Activated gamma-delta T cell treated with Interleukin-2 at 50 U/mL for 16 hours (primary cell): ENCODE measurements around the gene SCN1A.
"Not testable (repeated sequence)": the region's sequence is repeated elsewhere in the genome, so short reads cannot be mapped to it uniquely, and the experiment has no call there.

Experiments used
- DNase-seq: peaks from one replicate; pipeline ENCODE4 v3.0.0-alpha.2; 2020

SCN1A gene

DNA sequence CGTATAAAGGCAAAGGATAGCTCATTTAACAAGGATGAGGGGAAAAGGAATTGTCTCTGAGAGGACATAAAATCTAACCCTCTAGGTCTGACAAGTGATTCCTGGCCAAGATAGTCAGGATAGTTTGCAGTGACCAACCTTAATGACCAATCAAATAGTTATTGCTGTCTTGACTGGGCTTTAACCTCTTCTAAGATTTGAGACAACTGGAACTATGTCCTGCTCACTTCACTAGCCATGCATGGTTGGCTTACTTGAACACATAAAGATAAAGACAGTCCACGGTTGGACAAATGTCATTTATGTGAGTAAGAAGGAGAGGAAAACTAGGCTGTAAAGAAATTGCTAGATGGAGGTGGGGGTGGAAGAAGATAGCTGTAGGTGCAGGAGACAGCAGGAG, 53.8 kb downstream of the SCN1A start:
- no peak for DNase-seq

DNA sequence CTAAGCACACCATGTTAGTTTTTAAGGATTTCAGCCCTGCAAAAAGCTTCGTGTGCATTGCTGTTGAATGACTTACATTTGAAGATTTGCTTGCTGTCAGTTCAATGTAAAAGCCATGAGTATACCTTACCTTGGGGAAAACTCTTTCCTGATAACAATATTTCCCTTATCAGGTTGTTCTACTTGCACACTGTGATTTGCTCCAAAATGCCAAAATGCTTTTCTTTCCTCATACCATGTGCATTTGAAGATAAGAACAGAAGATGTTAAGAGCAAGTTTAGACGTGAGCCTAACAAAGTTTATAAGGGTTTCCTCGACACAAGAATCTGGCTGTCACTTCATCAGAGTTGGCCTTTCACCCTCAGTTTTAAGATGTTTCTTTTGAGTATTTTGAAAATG, 57.6 kb downstream of the SCN1A start:
- DNase-seq: no peak

DNA sequence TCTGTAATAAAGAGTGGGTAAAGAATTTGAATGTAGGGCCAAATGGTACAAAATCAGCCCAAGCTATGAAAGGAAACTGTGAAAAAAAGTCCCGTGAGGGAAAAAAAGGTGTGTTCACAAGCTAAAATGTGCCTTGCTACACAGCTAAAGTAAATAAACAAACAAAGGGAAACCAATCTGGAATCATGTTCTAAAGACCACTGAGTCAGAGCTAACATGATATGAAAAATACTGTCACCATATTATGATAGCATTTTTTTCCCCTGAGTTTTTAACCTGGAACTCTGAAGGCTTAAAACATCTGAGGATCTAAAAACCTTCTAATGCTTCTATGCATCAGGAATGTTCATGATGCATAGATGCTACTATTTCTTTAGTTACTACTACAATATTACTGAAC, 58.8 kb downstream of the SCN1A start:
- no peak for DNase-seq

DNA sequence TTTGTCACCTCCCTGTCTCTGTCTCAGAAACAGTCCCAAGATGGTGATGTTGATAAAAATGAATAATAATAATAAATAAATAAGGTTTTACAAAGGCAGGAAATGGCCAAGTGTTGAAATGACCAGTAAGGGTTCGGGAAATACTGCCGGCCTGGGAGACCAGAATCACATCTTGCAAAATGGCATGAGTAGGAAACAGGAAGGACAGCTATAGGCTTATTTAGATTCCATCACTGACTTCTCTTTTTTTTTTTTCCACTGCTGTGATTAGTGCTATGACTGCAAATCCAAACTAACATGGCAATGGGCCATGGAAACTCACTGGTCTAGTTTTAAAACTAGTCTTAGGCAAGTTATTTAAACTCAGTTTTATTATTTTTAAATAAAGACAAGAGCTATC, 60.6 kb downstream of the SCN1A start:
- no peak for DNase-seq

DNA sequence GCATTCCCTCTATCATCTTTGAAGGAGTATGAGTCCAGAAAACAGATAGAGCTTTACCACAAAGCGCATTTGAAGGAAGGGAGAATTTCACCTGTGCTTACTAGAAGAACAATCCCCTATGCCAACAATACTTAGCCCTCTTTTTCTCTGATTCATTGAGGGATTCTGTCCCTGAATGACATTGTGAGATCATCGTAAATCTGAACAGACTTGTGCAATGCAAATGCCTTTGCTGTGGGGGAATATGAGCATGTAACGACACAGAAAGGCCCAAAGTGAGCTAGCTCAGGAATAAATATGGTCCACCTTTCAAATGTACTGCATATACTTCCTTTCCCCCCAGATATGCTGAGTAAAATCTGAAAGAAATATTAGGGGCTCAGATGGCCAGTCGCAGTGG, 67.6 kb downstream of the SCN1A start:
- no peak for DNase-seq

DNA sequence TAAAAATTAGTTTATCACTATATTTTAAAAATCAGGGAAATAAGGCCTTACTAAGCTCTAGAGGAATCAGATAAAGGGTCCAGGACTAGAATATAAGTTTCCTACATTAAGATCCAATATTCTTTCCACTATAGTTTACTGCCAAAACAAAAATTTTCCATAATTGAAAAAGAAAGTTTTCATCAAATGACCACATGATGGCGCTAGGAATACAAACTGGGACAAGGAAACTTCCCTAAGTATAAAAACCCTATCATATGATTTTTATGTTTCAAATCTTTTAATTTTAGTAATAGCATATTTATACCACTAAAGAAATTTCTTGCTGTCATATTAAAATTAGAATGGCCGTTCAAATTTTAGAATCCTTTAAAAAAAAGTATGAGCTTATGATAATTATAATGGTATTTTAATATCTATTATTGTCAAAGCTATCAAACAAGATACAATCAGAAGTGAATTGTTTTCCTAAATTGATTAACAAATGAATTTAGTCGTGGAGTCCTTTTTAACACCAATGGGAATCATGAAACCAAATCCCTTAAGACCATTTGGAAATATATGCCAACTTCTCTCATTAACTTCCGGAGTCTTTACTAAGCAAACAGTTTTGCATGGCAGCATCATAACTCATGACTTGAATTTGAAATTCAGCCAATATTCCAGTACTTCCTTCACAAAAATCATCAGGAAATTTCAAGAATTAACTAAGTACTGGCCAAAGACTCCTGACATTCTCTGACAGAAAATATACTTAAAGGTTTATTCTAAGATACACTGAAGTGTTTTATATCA, 70.3 kb downstream of the SCN1A start:
- DNase-seq: no peak

DNA sequence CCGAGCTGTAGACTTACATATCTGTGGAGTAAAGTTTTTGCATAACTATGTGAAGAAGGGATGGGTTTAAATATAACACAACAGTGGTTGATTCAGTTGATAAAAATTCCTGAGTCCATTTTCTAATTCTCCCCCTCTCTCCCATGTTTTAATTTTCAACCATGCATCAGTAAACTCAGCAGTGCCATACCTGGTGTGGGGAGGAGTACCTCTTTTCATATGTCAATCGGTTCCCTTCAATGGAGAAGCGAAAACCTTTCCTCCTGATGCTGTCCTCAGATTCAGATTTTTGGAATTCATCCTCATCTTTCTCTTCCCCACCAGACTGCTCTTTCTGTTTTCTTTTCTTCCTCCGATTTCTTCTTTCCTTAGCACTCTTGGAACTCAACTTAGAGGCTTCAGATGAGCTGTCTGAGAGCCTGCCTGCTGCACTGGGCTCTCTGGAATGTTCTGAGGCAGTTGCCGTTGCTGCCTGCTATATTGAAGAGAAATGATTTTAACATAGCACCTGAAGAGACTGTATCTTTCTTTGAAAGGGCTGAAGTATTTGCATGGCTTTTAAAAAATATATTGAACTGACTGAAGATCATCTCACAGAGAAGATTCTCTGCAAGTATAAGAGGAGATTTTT, 82.9 kb downstream of the SCN1A start:
- DNase-seq: no peak

DNA sequence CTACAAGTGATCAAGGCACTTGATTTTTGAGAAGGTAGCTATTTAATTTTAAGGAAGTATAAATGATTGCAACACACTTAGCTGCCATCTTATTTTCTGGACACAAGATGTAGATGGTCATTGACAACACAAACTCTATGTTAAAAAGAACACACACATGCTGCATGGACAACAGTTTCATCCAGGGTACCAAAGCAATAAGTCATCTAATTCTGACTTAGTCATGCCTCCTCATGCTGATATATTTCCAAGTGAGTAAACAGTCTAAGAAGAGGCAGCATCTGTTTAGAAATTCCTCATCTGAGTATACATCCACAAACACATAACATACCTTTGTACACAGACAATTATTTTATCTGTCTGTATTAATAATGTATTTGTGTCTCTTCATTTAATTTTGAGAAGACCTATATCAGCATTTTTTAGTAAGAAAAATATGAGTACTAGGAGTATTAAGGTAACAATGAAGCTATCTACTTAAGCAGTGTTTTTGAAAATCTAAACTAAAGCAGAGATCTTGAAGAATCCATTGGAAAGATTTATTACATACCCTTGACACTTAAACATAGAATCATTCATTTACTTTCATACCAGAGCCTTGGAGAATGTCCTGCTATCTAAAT, 84.9 kb downstream of the SCN1A start:
- no peak for DNase-seq

DNA sequence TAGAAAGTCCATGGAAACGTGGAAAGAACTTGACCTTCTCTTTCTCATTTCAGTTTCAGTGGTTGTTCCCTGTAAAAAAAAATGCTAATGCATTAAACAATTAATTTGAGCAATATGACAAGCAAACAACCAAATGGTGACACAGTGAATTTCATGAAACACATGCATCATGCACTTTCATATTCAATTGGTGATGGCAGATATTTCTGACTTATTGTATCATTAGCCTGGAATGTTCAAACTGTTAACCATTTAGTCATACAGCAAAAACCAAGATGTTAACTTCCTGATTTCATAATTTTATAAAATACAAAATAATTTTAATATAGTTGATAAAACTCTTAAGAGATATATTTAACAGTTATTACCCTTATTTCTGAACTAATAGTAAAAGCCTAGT, 85.5 kb downstream of the SCN1A start:
- DNase-seq: no peak

DNA sequence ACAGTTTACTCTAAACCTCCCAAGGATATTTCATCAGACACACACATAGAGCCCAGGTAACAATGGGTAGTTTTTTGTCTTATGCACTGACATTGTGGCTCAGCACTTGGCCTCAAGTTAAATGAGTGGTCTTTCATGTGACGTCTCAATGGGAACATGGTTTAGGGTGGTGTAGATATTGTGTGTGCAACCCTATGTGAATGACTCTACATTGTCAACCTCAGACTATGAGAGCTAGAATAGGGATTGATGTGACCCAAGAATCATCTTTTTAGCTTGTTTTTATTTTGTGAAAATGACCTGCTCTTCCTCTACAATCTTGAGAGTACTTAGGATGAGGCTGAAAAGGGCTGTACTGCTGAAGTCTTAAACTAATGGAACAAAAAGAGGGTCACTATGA, 86.2 kb downstream of the SCN1A start:
- DNase-seq: no peak

DNA sequence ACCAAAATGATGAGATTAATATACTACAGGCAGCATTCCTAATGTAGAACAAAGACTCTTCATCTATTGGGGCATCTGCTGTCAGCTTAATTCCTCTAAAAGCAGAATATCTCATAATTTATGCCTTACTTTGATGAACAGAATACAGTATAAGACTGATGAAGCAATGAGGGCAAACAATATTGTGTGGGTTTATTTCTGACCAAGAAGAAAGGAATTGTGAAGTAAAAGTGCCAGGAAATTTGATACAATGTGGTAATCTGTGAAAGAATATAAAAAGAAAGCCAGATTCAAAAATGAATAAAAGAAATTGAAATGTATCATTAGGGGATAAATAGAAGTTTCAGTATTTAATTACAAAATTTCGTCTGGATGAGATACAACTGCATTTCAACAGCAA, 95.5 kb downstream of the SCN1A start:
- DNase-seq: no peak

DNA sequence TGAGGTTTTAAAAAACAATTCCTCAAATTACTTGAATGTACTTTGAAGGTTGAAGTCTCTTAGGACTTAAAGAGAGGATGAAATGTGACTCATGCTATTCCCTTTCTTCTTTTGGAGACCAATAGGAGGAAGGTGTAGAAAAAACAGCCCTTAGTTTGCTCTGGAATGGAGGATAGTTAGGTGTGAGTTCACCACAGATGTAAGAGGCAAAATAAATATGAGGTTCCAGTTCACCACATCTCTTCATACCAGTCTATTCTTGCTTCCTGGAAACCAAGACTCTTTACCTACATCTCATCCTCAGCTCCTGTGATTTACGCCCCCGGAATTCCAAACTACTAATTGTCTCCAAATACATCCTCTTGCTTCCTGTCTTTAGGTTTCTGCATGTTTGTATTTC, 96.8 kb downstream of the SCN1A start:
- no peak for DNase-seq

DNA sequence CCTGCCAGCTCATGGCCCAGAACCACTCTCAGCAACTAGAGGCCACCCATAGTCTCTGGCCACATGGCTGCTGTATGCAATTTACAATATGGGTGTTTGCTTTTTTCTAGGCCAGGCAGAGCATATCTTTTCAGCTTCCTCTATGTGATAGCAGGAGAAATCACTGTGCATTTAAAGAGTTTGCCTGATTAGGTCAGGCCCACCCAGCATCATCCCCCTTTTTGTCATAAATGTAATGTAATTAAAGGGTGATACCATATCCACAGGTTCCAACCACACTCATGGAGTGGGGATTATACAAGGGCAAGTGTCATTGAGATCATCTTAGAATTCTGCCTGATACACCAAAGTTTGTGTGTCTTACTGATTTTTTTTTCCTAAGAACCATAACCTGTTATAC, 102.5 kb downstream of the SCN1A start:
- no peak for DNase-seq

DNA sequence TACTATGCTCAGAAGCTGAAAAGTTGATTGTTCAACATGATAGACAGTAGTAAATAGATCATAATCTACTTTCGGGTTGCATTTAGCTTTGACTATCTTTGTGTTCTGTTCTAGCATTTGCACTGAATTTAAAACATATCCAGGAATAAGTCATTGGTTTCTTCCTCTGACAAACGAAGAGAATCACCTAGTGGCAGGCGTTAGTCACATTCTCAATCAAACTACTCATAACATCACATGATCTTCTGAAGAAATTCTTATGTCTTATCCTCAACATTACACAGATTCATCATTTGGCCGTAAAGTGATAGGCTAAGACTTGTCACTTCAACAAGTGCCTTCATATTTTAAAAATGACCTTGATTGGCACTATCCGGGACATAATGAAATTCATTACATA, 110.6 kb downstream of the SCN1A start:
- no peak for DNase-seq

DNA sequence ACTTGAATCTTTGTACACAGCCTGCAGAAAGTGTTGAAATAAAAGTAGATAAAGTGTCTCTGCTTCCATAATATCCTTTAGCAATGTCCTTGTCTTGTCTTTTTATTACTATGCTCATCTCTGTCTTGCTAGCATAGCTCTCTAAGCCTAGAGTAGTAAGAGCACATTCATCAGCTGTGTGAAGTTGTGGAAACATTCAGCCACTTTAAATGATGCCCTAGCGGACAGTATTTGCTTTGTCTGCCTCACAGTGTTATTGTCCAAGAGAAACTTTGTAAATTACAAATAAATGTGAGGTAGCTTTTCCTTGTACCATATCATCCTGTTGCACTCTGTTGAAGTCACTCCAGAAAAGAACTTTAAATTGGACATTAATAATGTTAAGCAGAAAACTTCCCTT, 113.9 kb downstream of the SCN1A start:
- DNase-seq: no peak

DNA sequence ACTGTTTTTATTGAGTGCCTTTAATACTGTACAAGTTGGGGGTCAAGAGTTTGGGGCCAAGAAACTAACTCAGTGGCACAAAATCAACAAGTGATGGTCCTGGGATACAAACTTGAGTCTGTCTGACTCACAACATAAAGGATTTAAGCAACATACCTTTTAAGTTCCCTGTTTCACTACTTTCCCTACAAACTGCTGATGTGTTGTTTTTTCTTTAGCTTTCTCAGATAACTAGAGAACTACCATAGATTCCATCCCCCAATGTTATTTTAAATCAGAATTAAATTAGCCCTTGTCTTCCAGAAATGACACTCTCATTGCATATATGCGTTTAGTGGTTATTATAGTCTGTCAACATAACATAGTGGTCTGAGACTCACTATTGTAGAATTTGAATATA, 116.2 kb downstream of the SCN1A start:
- no peak for DNase-seq

DNA sequence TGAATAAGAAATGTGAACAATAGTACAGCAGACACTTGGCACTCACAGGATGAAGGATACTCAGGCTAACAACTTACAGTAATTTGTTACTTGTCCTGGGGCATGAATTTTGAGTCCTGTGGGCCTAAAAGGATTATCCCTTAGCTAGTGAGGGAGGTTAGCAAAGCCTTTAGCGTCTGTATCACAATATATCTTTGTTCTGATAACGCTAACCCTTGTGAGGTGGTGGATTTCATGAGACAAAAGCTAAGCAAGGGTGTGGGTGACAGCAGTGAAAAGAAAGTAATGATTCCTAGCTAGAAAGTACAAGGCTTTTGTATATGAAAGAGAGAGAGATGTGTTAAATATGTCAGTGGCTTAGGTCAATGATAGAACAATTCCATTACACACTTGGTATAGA, 127.4 kb downstream of the SCN1A start:
- DNase-seq: no peak

DNA sequence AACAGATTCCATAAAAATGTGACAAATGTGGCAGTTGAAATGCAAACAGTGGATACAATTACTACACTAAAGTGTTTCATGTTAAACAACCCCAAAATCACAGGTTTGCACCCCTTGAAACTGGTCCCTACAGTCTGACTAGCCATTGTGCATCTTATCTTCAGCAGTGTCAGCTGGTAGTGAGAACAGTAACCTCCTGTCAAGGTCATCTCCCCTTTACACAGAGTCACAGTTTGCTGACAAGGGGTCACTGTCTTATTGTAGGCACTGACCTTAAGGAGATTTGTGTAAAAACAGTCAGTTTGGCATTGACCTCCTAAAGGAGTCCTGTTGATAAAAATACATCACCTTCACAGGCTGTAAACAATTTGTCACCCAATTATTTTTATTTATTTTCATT, 137.0 kb downstream of the SCN1A start:
- no peak for DNase-seq

DNA sequence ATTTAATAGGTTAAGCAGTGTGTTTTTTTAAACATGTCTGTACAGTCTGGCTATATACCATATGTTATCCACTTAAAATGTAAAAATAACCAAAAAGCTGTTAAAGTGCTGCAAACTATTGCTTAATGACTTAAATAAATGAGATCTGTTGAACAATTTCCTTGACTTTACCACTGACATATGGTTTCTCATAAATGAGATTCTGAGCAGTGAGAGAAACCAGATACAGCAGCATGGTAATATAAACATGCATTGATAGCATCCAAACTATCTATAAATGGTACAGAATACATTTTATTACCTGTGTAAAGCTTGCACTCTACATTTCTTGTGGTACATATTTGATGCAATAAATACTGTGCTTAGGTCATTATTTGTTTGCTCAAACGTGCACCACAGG, 138.0 kb downstream of the SCN1A start:
- no peak for DNase-seq

DNA sequence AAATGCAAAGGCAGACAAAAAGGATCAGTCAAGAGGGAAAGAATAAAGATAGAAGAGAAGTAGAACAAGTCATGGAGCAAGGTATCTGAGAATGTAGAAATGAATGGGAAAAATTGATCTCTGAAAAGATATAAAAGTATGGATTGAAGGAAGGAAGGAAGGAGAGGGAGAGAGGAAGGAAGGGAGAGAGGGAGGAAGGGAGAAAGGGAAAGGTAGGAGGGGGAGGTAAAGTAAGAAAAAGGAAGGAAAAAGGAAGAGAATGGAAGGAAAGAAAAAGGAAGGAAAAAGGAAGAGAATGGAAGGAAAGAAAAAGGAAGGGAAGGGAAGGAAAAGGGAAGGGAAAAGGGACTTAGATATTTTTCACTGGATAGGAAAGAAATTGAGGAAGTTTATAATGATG, 142.7 kb downstream of the SCN1A start:
- DNase-seq: no peak

DNA sequence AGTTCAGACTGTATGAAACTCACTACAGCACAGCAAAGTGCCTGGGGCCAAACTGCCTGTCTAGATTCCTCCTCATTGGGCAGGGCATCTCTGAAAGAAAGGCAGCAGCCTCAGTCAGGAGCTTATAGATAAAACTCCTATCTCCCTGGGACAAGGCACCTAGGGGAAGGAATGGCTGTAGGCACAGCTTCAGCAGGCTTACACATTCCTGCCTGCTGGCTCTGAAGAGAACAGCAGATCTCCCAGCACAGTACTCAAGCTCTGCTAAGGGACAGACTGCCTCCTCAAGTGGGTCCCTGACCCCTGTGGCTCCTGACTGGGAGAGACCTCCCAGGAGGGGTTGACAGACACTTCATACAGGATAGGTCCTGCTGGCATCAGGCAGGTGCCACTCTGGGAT, 155.7 kb downstream of the SCN1A start:
- not testable (repeated sequence) for DNase-seq

DNA sequence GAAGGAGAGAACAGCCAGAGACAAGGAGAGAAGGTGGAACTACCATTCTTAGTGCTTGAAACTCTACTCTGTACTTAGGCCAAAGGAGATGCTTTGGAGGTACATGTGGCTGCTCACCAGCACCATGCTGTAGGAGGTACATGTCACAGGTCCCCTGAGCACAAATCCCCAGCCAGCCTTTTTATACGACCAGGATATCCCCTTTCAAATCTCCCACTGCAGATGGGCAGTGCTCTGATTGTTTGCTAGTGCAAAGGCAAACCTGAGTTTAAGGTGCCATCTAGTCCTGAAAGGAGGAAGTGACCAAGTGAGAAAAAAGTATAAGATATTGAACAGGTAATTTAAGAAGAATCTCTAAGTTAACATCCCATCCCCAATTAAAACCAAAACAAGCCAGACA, 157.2 kb downstream of the SCN1A start:
- no peak for DNase-seq

DNA sequence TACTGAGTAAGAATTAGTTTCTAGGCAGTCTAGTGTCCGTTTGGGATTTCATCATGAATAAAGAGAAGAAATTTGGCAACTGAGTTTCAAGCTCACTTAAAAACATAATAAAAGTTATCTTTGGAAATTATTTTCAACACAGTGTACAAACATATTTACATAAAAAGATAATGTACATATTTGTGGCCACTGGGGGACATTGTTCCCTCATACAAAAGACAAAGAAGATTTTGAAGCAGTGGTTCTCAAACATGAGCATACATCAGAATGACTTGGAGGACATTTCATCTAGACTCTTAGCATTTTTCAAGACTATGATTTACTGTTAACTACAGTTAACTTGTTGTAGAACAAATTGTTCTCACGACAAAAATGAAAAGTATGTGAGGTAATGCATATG, 158.6 kb downstream of the SCN1A start:
- DNase-seq: no peak

DNA sequence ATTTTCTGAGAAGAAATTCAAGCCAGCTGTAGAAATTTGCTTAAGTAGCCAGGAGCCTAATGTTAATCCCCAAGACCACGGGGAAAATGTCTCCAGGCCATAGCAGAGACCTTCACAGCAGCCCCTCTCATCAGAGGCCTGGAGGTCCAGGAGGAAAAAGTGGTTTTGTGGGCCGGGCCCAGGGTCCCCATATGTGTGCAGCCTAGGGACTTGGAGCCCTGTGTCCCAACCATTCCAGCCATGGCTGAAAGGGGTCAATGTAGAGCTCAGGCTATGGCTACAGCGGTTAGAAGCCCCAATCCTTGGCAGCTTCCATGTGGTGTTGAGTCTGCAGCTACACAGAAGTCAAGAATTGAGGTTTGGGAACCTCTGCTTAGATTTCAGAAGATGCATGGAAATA, 160.1 kb downstream of the SCN1A start:
- no peak for DNase-seq

DNA sequence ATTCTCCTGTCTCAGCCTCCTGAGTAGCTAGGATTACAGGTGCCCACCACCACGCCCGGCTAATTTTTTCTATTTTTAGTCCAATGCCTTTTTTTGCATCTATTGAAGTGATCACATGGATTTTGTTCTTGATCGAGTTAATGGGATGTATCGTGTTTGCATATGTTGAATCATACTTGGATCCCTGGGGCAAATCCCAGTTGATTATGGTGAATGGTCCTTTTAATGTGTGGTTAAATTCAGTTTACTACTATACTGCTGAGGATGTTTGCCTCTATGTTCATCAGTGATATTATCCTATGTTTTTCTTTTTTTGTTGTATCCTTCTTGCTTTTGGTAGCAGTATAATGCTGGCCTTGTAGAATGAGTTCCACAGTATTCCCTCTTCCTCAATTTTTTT, 166.0 kb downstream of the SCN1A start:
- DNase-seq: no peak
